Stimulated activated CD8-positive, alpha-beta memory T cell treated with anti-CD3 and anti-CD28 coated beads, Interleukin-4, amount 100 ng/mL, for 24 hours (primary cell): Measurements from ENCODE around the gene TERT.

ENCODE experiments used
- DNase-seq: peaks from one replicate; pipeline ENCODE4 v3.0.0-alpha.2; 2020; ENCODE audit warnings: low read depth

The TERT gene

DNA sequence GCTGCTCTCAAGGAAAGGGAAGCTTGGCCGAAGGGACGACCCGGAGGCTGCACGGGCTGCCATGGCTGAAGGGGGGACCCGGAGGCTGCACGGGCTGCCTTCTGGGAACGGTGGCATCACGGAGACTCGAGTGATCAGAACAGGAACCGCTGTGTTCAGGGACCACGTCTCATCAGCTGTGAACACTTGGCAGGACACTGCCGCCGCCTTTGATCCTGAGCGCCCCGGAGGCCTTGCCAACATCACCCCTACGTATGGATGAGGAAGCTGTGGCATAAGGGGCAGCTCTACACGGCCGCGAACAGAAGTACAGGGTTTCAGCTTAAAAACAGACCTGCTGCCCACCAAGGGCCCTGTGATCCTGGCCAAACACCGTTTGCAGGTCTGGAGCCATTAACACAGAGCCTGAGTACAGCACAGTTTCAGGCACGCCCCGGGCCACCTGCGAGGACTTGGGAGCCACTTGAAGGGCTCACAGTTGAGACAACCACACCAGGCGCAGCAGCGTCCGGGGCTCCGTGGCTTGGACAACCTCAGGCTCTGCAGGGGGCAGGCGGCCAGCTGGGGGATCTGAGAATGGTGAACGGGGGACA lies 23.9 kb upstream of the TERT start:
- DNase-seq, result no peak

DNA sequence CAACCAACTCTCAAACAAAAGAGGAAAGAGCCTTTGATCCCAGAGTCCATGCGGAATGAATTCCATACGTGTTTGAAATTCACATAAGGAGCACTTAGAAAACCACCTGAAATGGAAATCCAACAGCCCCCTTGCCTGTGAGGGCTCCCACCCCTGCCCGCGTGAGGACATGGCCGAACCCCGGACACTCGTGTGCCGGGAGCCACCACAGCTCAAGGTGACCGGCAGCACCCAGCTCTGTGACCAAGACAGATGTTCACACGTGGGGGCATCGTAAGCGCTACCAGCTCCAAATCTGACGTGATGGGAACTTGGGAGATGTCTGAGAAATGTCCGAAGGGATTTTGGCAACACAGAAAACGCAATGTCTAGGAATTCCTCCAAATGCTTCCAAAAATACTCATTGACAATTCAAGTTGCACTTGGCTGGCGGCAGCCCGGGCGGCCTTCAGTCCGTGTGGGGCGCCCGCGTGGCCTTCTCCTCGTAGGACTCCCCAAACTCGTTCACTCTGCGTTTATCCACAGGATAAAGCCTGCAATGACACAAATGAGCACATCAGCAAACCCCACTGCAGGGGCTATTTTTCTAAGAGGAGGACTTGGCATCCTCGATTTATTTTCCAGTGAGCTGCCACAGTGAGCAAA lies 23.2 kb upstream of the TERT start:
- no peak for DNase-seq

DNA sequence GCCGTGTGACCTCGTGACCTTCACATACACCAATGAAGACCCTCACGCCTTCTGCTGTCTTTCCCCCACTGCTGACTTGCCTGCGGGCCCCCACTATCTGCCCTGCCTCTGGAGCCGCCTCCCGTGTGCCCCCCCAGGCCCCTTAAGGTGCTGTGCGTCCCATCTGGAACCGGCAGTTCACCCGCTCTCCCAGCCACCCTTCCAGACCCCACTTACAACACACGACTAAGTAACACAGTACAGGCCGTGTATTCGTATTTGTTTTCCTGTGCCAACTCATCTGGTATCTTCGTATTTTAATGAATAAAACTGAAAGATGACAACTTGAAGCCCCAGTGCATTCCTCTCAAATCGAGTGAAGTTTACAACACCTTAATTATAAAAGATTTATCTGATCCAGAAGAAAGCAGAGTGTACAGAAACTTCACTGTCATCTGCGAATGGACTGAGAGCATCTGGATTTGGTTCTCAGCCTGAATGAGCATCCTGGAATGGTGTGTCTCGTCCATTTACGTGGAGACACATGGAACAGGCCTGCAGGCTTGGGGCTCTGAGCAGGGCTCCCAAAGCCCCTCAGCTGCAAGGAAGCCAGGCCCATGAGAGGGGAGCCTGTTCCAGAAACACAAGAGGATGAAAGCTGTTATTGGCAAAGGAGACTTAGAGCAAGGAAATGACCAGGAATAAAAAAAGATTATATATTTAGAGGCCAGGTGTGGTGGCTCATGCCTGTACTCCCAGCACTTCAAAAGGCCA lies 21.9 kb upstream of the TERT start:
- no peak for DNase-seq

DNA sequence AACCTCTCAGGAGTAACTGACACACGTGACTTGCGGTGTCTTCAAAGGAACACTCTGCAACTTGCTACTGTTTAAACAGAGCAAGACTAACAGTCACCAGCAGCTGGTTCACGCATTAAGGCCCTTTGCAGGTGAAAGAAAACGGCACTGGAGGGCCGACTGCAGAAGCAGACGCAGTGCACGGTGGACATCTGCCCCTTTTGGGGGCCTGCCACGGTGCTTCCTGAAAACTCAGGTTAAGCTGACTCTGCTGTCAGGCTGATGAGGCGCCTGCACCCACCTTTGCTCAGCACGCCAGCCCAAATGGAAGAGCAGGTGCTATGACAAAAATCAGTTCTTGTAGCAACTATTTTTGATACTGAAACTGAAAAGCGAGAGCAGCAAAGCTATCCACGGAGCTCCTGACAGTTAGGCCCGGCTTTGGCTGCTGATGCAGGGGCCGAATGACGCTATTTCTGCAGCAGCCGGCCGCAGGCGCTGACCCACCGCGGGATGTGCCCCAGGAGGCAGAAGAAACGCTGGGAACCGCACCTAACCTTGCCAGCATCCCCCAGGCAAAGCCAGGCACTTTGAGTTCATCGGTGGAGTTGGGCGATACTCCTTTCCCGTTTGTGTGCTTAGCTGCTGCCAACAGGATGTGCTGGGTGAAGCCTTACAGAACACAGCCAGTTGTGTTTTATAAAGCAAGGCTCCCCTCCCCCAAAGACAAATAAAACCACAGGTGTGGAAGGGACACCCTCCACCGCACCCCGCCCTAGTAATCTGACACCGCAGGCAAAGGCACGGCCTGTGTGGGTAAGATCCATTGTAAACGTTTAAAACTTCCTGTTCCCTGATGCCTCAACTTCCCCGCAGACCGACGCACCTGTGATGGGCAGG lies 21.1 kb upstream of the TERT start:
- DNase-seq, result no peak

DNA sequence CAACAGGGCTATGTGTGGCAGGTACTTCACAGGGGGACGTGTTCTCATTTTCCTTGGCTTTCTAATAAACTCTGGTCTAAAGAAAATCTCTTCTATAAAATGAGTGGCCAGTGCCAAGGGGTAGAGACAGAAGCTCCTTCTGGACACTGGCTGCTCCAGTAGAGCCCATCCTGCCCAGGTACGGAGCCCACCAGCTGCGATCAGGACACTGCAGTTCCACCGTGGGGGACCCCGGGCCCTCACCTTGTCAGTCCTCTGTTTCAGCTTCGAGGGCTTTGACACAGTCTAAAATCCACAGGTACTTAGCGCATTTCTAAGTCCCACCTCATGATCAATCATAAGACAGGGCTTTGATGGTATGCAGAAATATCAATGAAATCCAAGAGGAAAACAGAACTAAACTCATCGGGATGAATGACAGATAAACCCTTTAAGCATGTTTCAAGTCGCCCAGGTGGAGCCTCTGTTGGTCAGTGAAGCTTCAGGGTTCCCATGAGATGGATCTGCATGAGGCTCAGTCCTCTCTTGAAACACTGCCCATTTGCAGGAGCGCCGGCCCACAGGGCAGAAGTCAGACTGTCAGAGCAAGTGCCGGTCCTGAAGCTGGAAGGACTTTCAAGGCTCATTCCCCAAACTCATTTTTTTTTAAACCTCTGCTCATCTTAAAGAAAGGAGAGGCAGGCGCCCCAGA lies 20.3 kb upstream of the TERT start:
- no peak for DNase-seq

DNA sequence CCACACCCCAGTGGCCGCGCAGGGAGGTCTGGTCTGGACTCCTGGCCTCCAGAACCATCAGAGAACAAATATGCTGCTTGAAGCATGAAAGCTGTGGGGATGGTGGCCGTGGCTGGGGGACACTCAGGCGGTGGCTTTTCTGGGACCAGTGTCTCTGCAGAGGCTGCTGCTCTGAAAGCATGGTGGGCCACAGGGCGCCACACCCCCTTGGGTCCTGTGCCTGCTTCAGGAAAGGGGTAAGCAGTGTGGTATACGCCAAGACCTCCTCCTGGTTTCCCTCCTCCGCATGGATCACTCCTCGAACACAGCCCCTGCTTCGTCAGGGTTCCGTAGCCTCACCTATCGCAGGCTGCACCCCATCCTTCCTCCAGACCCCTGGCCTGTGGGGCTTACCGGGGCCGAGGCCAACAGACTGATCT lies 19.7 kb upstream of the TERT start:
- DNase-seq, result no peak

DNA sequence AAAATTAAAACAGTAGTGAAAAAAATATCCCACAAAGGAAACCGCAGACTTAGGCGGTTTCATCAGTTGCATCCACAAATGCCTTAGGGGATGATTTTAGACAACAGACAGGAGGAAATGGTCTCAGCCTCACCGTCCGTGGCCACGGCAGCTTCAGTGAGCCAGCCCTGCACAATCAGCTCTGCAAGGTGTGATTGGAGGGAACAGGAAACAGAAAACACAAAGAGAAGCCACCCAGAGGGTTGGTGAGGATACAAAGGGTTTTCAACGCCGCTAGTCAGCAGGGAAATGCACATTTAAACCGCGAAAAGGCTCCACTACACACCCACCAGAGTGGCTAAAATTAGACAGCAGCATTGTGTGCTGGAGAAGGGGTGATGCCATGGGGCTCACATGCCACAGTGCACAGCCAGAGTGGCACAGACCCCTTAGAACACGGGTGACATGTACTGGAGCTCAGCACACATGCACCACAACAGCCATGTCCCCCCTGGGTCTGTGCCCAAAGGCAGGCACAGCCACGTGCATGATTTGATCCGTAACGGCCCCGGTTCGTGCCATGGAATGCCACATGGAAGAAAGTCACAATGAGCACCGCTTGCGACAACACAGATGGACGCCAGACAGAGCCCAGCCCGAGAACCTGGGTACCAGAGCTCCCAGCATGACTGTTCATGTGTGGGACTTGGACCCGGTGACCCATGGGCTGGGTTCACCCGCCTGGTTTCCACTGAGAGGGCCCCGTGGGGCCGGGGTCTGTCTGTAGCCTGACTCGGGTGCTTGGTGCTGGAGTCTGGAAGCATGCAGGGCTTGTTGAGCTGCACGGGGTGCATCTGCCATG lies 18.3 kb upstream of the TERT start:
- no peak for DNase-seq

DNA sequence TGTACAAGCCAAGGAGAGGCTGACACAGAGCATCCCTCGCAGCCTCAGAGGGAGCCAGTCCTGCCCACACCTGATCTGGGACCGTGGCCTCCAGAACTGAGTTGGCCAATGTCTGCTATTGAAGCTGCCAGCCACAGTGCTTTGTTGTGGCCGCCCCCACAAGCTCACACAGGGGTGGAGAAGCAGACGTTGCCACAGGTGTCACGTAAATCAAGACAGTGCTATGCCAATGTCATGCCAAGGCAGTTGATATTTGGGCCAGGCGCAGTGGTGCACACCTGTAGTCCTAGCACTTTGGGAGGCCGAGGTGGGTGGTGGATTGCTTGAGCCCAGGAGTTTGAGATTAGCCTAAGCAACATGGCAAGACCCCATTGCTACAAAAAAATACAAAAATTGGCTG lies 17.3 kb upstream of the TERT start:
- DNase-seq, result no peak

DNA sequence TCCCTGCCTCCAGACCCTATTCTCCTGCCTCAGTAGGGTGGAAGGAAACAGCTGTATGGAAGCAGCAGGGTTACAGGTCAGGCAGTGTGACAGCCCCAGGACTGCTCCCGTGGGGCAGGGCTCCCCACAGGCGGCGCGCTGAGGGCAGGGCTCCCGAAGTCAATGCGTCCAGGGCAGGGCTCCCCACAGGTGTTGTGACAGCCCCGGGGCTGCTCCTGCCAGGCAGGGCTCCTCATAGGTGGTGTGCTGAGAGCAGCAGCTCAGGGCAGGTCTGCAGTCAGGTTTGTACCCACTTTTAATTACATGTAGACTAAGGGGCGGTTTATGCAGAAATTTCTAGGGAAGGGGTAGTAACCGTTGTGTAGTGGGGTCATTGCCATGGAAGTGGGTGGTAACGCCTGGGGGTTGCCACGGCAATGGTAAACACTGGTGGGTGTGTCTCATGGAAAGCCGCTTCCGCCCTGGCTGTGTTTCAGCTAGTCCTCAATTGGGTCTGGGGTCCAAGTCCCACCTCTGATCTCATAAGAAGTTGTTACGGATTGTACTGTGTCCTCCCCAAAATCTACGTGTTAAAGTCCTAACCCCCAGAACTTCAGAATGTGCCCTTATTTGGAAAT lies 16.7 kb upstream of the TERT start:
- no peak for DNase-seq

DNA sequence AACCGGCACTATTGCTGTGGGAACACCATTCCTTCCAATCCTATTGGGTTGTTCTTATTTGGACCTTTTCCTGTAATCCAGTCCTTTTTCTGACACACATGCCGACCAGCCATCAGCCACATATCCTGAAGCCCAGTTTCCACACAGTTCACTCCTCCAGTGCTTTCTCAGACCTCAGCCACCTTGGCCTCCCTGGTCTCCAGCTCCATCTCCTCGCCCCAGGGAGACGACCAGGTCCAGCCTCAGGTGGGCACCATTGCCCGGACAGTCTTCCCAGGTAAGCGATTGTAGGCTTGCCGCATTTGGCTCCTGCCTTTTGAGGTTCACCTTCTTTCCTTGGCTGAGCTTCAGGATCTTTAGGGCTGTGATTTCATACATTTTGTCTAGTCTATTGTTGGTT lies 15.2 kb upstream of the TERT start:
- no peak for DNase-seq

DNA sequence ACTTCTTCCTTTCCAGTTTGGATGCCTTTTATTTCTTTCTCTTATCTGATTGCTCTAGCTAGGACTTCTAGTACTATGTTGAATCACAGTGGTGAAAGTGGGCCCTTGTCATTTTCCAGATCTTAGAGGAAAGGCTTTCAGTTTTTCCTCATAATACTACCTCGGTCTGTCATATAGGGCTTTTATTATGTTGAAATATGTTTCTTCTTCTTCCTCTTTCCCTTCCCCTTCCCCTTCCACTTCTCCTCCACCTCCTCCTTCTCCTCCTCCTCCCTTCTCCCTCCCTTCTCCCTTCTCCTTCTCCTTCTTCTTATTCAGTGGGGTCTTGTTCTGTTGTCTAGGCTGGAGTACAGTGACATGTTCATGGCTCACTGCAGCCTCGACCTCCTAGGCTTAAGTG lies 9.2 kb upstream of the TERT start:
- no peak for DNase-seq

DNA sequence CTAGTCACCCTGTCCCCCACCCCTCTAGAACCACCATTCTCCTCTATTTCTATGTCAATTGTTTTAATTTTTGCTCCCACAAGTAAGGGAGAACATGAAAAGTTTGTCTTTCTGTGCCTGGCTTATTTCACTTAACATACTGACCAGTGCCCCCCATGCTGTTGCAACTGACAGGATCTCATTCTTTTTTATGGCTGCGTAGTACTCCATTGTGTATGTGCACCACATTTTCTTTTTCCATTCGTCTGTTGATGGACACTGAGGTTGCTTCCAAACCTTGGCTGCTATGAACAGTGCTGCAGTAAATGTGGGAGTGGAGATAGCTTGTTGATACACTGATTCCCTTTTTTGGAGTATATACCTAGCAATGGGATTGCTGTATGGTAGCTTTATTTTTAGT lies 7.4 kb upstream of the TERT start:
- no peak for DNase-seq

DNA sequence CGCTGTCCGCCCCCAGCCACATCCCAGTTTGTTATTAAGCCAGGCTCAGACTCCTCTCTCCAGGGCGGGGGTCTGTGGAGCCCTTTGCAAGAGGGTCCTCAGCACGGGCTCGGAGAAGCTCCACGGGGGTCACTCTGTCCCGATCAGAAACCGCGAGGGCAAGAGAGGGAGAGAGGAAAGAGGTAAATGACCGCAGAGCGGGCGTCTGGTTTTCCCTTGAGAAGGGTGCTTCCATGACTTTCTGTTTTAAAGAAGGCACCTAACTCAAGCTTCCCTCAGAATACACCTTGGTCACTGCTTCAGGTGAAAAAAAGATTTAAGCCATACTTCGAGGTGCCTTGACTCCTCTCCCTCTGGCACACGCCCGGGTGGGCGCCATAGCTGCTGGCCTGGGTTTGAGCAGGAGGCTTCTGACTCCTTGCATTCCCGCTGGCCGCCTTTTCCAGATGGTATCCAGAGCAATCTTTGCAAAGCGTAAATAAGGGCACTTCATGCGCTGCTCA lies 5.8 kb upstream of the TERT start:
- no peak for DNase-seq

DNA sequence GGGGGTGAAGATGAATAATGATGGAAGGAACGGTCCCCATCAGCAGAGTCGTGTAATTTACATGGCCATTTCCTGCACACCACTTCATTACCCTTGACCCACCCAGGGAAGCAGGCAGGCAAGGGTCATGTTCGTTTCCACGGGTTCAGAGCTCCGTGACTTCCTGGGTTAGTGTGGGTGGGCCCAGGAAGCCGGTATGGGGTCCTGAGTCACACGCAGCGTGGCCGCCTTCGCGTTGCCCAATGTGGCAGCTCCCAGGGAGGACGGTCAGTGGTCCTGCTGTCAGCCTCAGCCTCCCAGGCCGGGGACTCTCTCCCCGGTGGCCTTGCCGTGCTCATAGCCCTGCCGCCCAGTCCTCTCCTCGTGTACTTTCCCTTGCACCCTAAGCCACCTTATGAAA lies 5.1 kb upstream of the TERT start:
- no peak for DNase-seq

DNA sequence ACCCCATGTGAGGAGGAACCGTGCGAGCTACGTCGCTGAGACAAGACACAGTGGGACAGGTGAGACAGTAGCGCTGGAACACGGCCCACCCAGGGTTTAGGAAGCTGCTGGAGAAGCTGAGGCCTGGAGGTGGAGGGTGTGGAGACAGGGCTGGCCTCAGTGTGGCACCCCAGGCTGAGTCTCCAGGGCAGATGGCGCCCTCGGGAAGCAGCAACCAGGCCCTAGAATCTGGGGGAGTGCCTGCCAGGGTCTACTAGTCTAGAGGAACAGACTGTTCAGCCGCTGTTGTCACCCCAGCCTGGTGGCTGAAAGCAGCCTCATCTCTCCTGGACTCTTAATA lies 4.6 kb upstream of the TERT start:
- no peak for DNase-seq

DNA sequence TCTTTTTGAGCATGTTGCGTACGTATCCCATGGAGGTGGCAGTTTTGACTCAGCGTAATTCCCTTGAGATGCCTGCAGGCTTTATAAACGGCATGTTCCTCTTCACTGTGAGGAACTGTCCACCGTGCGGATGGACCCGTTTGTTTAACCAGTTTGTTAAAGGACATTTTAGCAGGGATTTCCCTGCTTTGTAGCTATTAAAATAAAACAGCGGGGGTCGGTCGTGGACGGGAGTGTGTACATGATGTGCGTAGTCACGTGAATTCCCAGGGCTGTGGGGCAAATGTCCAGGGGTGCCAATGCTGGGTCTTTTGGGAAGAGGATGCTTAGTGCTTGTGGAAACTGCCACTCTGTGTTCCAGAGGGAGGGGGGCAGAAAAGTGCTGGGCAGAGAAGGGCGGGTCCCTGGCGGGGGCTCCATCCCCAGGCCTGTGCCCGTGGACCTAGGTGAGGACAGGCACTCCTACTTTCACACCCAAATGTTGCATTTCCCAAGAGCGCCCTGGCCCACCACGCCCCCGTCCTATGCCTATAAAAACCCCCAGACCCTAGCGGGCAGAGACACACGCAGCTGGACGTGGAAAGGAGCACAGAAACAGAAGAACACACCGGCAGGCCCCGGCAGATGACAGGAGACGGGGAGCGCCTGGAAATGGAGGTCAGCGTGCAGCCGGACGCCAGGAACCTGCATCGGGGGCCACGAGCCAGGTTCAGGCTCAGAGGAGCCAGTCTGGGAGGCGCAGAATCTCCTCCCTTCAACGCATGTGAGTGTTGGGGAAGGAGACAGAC lies 4.0 kb upstream of the TERT start:
- no peak for DNase-seq

DNA sequence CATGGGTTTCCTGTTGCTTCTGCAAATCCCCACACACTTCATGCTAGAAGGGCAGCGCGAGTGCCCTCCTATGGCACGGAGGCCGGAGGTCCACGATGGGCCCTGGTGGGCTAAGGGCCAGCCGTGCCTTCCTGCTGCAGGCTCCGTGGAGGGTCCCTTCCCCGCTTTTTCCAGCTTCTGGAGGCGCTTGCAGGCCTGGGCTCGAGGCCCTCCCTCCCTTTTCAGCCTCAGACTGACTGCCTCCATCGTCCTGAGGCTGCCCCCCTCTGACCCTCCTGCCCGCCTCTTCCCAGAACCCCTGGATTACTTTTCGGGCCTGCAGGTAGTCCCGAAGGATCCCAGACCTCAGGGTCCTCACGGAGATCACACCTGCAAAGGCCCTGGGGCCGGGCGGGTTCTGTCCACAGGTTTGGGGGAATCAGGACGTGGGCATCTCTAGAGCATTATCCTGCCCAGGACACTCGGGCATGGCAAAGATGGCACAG lies 3.2 kb upstream of the TERT start:
- no peak for DNase-seq

DNA sequence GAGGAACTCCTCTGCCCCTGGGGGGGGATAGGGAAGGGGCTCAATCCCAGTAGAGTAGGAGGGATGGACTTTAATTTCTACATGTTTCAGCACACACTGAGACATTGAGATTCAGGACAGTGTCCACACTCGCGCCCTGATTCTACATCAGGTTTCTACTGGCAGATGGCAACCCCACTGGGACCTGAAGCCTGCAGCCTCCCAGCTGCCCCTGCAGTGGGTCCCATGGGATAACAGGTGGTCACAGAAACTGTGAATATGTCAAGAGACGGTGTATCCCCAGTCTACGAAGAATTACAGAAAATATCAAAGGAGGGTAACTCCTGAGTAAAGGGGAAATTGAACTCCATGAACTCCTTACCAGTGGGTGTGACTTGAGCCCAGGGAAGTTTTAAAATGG lies 2.4 kb upstream of the TERT start:
- DNase-seq, result no peak

DNA sequence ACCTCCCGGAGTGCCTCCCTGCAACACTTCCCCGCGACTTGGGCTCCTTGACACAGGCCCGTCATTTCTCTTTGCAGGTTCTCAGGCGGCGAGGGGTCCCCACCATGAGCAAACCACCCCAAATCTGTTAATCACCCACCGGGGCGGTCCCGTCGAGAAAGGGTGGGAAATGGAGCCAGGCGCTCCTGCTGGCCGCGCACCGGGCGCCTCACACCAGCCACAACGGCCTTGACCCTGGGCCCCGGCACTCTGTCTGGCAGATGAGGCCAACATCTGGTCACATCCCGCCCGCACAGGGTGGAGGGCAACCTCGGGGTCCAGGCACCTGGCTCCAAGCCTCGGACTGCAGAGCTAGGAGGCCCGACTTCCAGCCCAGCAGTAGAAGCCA lies 776 bp upstream of the TERT start:
- DNase-seq, result no peak
